Measurements from ENCODE around the gene CDK19. TPM values are rescaled to one million over a fixed set of nuclear protein-coding genes. Genes with fewer than 3 reads are reported as not detected.

The CDK19 gene
- total and polyA plus RNA-seq, 2 of the 13 experiments (the other 11 are each of a cell fraction or from before 2014, with no cell fraction given): 13.4 to 27.0 TPM

- TF ChIP-seq, protein P1, sequence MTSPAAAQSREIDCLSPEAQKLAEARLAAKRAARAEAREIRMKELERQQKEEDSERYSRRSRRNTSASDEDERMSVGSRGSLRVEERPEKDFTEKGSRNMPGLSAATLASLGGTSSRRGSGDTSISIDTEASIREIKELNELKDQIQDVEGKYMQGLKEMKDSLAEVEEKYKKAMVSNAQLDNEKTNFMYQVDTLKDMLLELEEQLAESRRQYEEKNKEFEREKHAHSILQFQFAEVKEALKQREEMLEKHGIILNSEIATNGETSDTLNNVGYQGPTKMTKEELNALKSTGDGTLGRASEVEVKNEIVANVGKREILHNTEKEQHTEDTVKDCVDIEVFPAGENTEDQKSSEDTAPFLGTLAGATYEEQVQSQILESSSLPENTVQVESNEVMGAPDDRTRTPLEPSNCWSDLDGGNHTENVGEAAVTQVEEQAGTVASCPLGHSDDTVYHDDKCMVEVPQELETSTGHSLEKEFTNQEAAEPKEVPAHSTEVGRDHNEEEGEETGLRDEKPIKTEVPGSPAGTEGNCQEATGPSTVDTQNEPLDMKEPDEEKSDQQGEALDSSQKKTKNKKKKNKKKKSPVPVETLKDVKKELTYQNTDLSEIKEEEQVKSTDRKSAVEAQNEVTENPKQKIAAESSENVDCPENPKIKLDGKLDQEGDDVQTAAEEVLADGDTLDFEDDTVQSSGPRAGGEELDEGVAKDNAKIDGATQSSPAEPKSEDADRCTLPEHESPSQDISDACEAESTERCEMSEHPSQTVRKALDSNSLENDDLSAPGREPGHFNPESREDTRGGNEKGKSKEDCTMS (CRISPR knock-in tag; conservative IDR thresholded peaks at IDR 0.05): no peak
- TF ChIP-seq REL (CRISPR knock-in tag; conservative IDR thresholded peaks at IDR 0.05) (no peak), SMAD9 (CRISPR knock-in tag; IDR thresholded peaks at IDR 0.05) (no peak), KDM1A (CRISPR knock-in tag; IDR thresholded peaks at IDR 0.05) (no peak), ZNF350 (CRISPR knock-in tag; IDR thresholded peaks at IDR 0.05; ENCODE audit: borderline replicate concordance, low read depth) (no peak), ZNF205 (CRISPR knock-in tag; IDR thresholded peaks at IDR 0.05) (no peak), BRD4 (CRISPR knock-in tag; IDR thresholded peaks at IDR 0.05) (no peak), ZKSCAN5 (CRISPR knock-in tag; IDR thresholded peaks at IDR 0.05) (no peak), TEF (CRISPR knock-in tag; IDR thresholded peaks at IDR 0.05) (no peak), AGO1 (IDR thresholded peaks at IDR 0.05; ENCODE audit: low read depth, low read length, poor library complexity, severe bottlenecking) (no peak), PRPF4 (IDR thresholded peaks at IDR 0.05; ENCODE audit: low read depth, low read length, poor library complexity, severe bottlenecking) (no peak)
- TF ChIP-seq, protein P2, sequence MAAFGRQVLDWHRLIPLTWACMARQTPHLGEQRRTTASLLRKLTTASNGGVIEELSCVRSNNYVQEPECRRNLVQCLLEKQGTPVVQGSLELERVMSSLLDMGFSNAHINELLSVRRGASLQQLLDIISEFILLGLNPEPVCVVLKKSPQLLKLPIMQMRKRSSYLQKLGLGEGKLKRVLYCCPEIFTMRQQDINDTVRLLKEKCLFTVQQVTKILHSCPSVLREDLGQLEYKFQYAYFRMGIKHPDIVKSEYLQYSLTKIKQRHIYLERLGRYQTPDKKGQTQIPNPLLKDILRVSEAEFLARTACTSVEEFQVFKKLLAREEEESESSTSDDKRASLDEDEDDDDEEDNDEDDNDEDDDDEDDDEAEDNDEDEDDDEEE (CRISPR knock-in tag; IDR thresholded peaks at IDR 0.05): no peak
Measured at GRCh38 chr6:110596354-110596753, 218.9 kb downstream of the CDK19 start (continued).

Data from HepG2 (cell line).